Measurements from ENCODE around the gene TECTA. TPM values are rescaled to one million over a fixed set of nuclear protein-coding genes. Genes with fewer than 3 reads are reported as not detected.

TECTA gene
- total RNA-seq, 1 experiment from 2014 or later = 0.37 TPM

GRCh38 chr11:121229495-121230215, 128.6 kb downstream of the TECTA start (continued):
- TF ChIP-seq ATF6 (CRISPR knock-in tag; IDR thresholded peaks at IDR 0.05) (no peak), NR2C2 (CRISPR knock-in tag; IDR thresholded peaks at IDR 0.05) (no peak), CTCF (IDR thresholded peaks at IDR 0.05) (no peak)
- TF ChIP-seq, protein P1, sequence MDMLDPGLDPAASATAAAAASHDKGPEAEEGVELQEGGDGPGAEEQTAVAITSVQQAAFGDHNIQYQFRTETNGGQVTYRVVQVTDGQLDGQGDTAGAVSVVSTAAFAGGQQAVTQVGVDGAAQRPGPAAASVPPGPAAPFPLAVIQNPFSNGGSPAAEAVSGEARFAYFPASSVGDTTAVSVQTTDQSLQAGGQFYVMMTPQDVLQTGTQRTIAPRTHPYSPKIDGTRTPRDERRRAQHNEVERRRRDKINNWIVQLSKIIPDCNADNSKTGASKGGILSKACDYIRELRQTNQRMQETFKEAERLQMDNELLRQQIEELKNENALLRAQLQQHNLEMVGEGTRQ (CRISPR knock-in tag; IDR thresholded peaks at IDR 0.05) = no peak
- TF ChIP-seq, protein P2, sequence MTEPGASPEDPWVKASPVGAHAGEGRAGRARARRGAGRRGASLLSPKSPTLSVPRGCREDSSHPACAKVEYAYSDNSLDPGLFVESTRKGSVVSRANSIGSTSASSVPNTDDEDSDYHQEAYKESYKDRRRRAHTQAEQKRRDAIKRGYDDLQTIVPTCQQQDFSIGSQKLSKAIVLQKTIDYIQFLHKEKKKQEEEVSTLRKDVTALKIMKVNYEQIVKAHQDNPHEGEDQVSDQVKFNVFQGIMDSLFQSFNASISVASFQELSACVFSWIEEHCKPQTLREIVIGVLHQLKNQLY (CRISPR knock-in tag; IDR thresholded peaks at IDR 0.05) = no peak

DNA sequence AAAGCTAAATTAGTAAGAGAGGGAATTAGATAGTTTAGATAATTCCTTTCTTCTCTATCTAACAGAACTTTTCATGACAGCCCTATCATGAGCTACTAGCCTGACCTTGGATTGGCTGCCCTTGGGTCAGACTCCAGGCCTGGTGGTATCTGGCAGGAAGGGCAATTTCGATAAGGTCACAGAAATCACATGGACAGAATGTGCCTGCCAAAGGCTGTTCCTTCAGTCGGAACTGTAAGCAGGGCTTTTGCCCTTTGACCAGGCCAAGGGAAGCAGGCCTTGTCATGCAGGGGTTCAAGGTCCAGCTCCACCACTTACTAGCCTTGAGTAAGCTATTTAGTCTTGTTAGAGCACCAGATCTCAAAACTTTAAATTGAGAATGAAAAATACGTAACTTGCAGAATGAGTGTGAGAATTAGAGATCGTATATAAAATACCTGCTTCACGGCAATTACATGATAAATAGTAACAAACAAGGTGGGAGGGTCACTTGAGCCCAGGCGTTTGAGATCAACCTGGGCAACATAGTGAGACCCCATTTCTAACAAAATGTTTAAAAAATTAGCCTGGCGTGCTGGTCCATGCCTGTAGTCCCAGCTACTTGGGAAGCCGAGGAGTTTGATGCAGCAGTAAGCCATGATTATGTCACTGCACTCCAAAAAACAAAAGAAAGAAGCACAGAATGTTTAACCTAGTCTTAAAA, 130.7 kb downstream of the TECTA start:
- Mint-ChIP-seq H3K27ac (no peak overlapping the region), H3K4me1 (peaks cover 35% of the 10 kb centered on the region), H3K27me3 (ENCODE audit: low read depth) (no peaks in the 10 kb centered on the region), H3K36me3 (peaks cover 12% of the 10 kb centered on the region), H3K9me3 (peaks cover 21% of the 10 kb centered on the region), H3K4me3 (no peak overlapping the region)
- ChIA-PET POLR2A (no interaction called here), CTCF (no interaction called here)
- DNase-seq (ENCODE audit: low spot score) (no peak), ATAC-seq (no peak)
- no peak for TF ChIP-seq ATF1 (CRISPR knock-in tag; IDR thresholded peaks at IDR 0.05)
- no peak for TF ChIP-seq TEAD1 (CRISPR knock-in tag; IDR thresholded peaks at IDR 0.05)
- no peak for TF ChIP-seq NR3C1 (CRISPR knock-in tag; conservative IDR thresholded peaks at IDR 0.05; ENCODE audit: low read depth)
- TF ChIP-seq ETV6 (CRISPR knock-in tag; IDR thresholded peaks at IDR 0.05) = no peak
- no peak for TF ChIP-seq ZNF423 (CRISPR knock-in tag; IDR thresholded peaks at IDR 0.05)
- TF ChIP-seq ZNF232 (CRISPR knock-in tag; IDR thresholded peaks at IDR 0.05) = no peak
- TF ChIP-seq, protein P3, sequence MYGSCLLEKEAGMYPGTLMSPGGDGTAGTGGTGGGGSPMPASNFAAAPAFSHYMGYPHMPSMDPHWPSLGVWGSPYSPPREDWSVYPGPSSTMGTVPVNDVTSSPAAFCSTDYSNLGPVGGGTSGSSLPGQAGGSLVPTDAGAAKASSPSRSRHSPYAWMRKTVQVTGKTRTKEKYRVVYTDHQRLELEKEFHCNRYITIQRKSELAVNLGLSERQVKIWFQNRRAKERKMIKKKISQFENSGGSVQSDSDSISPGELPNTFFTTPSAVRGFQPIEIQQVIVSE (CRISPR knock-in tag; IDR thresholded peaks at IDR 0.05; ENCODE audit: borderline replicate concordance) = no peak
- no peak for TF ChIP-seq GRHL2 (CRISPR knock-in tag; IDR thresholded peaks at IDR 0.05; ENCODE audit: insufficient replicate concordance, severe bottlenecking)
- TF ChIP-seq OVOL2 (CRISPR knock-in tag; IDR thresholded peaks at IDR 0.05; ENCODE audit: borderline replicate concordance) = no peak
- TF ChIP-seq PREB (CRISPR knock-in tag; IDR thresholded peaks at IDR 0.05; ENCODE audit: borderline replicate concordance) = no peak
- TF ChIP-seq, protein P4, sequence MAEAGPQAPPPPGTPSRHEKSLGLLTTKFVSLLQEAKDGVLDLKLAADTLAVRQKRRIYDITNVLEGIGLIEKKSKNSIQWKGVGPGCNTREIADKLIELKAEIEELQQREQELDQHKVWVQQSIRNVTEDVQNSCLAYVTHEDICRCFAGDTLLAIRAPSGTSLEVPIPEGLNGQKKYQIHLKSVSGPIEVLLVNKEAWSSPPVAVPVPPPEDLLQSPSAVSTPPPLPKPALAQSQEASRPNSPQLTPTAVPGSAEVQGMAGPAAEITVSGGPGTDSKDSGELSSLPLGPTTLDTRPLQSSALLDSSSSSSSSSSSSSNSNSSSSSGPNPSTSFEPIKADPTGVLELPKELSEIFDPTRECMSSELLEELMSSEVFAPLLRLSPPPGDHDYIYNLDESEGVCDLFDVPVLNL (CRISPR knock-in tag; IDR thresholded peaks at IDR 0.05; ENCODE audit: borderline replicate concordance, low read depth) = no peak

Data from WTC11 (cell line).